NAMALWA (cell line): ENCODE data around the gene MAGEB6B.
"Not testable (repeated sequence)": the region's sequence is repeated elsewhere in the genome, so short reads cannot be mapped to it uniquely, and the experiment has no call there.

Experiments
- DNase-seq: peaks from one replicate; pipeline ENCODE4 v3.0.0-alpha.2; 2015; ENCODE audit warnings: low spot score

Gene MAGEB6B

GRCh38 chrX:26160301-26160700, at the start of gene MAGEB6B:
Gene MAGEB6B (plus strand): TSS chrX:26160601. CDS start chrX:26160601, 0 bp downstream.
- no peak for DNase-seq

GRCh38 chrX:26138274-26138673, 22.1 kb upstream of the MAGEB6B start, which contains the start of gene MAGEB18:
Gene MAGEB18 (plus strand): TSS chrX:26138343. CDS start chrX:26138986, 643 bp downstream.
- no peak for DNase-seq

GRCh38 chrX:26146024-26146423, 14.4 kb upstream of the MAGEB6B start:
- no peak for DNase-seq

GRCh38 chrX:26192204-26192603, 31.8 kb downstream of the MAGEB6B start, which contains the start of gene MAGEB6:
Gene MAGEB6 (plus strand): TSS chrX:26192440. CDS start chrX:26193847, 1,407 bp downstream.
- no peak for DNase-seq

- no peak for DNase-seq
Measured at GRCh38 chrX:26203561-26203960, 43.2 kb downstream of the MAGEB6B start.

- not testable (repeated sequence) for DNase-seq
Measured at GRCh38 chrX:26204717-26205116, 44.3 kb downstream of the MAGEB6B start.

- DNase-seq = no peak
Measured at GRCh38 chrX:26208012-26208411, 47.6 kb downstream of the MAGEB6B start.
